DLD1 (cell line): ENCODE measurements around the gene COL27A1.

ENCODE experiments used
- in situ Hi-C: cut with HindIII; loops from 2 replicates; pipeline ENCODE4 v1.10.0; 2017; ENCODE audit warnings: low sequenced_read_pairs

Gene COL27A1

GRCh38 chr9:114220061-114220541, 64.8 kb downstream of the COL27A1 start:
- in situ Hi-C loops, result no loop called here

- in situ Hi-C loops, result no loop called here
Measured at GRCh38 chr9:114221706-114222465, 66.5 kb downstream of the COL27A1 start.

- in situ Hi-C loops, result no loop called here
Measured at GRCh38 chr9:114223564-114224246, 68.4 kb downstream of the COL27A1 start.

GRCh38 chr9:114224247-114224610, 68.9 kb downstream of the COL27A1 start:
- in situ Hi-C loops, result no loop called here

GRCh38 chr9:114225561-114226212, 70.3 kb downstream of the COL27A1 start:
- in situ Hi-C loops, result no loop called here

- in situ Hi-C loops, result no loop called here
Measured at GRCh38 chr9:114226246-114227055, 71.1 kb downstream of the COL27A1 start.

GRCh38 chr9:114227288-114228015, 72.1 kb downstream of the COL27A1 start:
- in situ Hi-C loops, result no loop called here

- in situ Hi-C loops, result no loop called here
Measured at GRCh38 chr9:114228016-114228808, 72.9 kb downstream of the COL27A1 start.

GRCh38 chr9:114229295-114229694, 74.0 kb downstream of the COL27A1 start:
- in situ Hi-C loops, result no loop called here

GRCh38 chr9:114230068-114230467, 74.7 kb downstream of the COL27A1 start:
- in situ Hi-C loops, result no loop called here

- in situ Hi-C loops, result no loop called here
Measured at GRCh38 chr9:114231273-114231672, 75.9 kb downstream of the COL27A1 start.

GRCh38 chr9:114231719-114232449, 76.5 kb downstream of the COL27A1 start:
- in situ Hi-C loops, result no loop called here

GRCh38 chr9:114233491-114234185, 78.3 kb downstream of the COL27A1 start:
- in situ Hi-C loops, result no loop called here

- in situ Hi-C loops, result no loop called here
Measured at GRCh38 chr9:114235033-114235661, 79.8 kb downstream of the COL27A1 start.

- in situ Hi-C loops, result no loop called here
Measured at GRCh38 chr9:114236391-114237138, 81.2 kb downstream of the COL27A1 start.

GRCh38 chr9:114237247-114237646, 81.9 kb downstream of the COL27A1 start:
- in situ Hi-C loops, result no loop called here

GRCh38 chr9:114237781-114238180, 82.4 kb downstream of the COL27A1 start:
- in situ Hi-C loops, result no loop called here
